Articular chondrocyte of knee joint (primary cell): ENCODE results near the gene THEM4. TPM values are rescaled to one million over a fixed set of nuclear protein-coding genes. Genes with fewer than 3 reads are reported as not detected.

Experiments used
- small RNA-seq: library from RNA; depleted of rRNA; stranded (forward); fragments of <200 nt; gene quantifications from one replicate; pipeline ENCODE3, GENCODE V24; 2012
- total RNA-seq: library from RNA; depleted of rRNA; stranded (reverse); fragments of >200 nt; gene quantifications from 2 replicates; pipeline ENCODE4 v1.2.3, GENCODE V29; 2012

THEM4 gene
- 14.6 and 17.6 TPM in 2 replicates for total RNA-seq

DNA sequence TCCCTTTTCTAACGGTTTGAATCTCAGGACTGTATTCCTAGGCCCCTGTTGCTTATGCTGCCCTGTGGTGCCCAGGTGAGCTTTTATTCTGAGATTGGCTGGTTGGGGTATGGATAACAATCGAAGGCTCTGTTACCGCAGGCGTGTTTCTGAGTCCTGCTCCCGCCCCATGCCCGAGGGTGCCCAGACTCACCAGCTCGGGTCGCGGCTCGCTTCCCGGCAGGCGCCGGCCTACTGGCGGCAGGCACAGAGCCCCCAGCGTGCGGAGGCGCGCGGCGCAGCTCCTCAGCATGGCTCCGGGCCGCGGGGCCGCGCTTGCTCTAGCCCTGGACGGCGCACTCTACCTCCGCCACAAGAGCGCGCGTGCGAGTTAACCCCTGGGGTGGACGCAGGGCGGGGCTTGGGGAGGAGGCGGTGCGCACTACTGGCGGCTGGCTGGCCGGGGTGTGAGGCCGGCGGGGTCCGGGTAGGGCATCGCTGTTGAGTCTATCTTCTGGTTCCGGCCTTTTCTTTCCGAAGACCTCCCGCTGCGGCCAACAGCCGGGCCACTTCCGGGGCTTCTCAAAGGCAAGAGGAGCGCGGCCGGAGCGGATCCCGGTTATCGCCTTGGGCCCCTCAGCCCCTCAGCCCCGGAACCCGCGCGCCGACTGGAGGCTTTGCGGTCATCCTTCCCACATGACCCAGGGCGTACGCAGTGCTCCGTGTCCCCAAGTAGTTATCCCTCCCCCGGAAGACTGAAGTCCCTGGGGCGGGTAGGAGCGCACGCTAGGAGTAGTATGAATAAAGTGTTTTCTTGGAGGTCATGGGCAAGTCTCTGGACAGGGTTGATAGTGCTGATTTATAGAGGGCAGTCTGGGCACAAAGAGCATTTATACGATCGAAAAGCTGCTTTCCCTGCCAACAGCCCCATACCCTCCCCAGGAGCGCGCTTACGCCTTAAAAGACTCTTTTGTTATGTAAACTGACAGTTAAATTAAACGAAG lies at the start of gene THEM4:
Gene THEM4, minus strand, starts transcription at position 345 of the 983 bp plus-strand sequence. Its CDS starts 53 bp downstream, at position 292.

GRCh38 chr1:151853411-151853943 lies 55.8 kb downstream of the THEM4 start, which contains the start of gene THEM5:
TSS of gene THEM5 (minus strand) at chr1:151853712. CDS start at chr1:151853565, 147 bp downstream.

GRCh38 chr1:151839457-151840403 lies 69.6 kb downstream of the THEM4 start, which contains the start of gene C2CD4D:
TSS of gene C2CD4D (minus strand) at chr1:151839820. CDS start at chr1:151838989, 831 bp downstream.

DNA sequence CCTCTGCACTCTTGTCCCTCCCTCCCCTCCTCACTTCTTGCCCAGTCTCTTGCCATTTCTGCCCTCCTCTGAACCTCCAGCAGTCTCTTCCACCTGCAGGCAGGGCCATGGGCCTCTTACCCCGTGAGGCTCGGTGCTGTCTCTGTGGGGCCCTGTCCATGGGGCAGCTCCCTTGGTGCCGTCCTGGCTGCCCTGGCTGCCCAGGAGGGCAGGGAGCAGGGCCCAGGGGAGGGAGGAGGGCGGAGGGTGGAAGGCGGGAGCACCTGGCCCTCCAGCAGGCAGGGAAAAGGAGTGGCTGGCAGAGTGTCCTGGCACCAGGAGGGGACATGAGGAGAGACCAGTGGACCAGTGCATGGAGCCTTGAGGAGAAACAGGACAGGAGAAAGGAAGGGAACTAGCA lies 77.7 kb downstream of the THEM4 start, which contains the start of gene RORC:
Gene RORC, minus strand, starts transcription at position 198 of the 400 bp plus-strand sequence. Its CDS starts 38 bp downstream, at position 160.

Small RNA genes lying within 50 kb of the gene (small RNA-seq; reads per million reads assigned to genes)
- gene RF00019, result not detected

Other genes with a start within 250 kb of the THEM4 start
- gene CELF3, start 192.7 kb downstream of the THEM4 start, total RNA-seq, result not detected in 2 replicates
- gene RIIAD1, start 188.0 kb downstream of the THEM4 start, total RNA-seq, result not detected in 2 replicates
- 64.5 and 68.1 TPM in 2 replicates for gene MRPL9, start 146.0 kb downstream of the THEM4 start, total RNA-seq
- 2.5 and 3.2 TPM in 2 replicates for gene TDRKH, start 119.0 kb downstream of the THEM4 start, total RNA-seq
- gene LINGO4, start 104.1 kb downstream of the THEM4 start, total RNA-seq, result not detected in 2 replicates
- 0.22 and 0.39 TPM in 2 replicates for gene RORC, start 77.7 kb downstream of the THEM4 start, total RNA-seq
- not detected in 2 replicates for gene C2CD4D, start 69.7 kb downstream of the THEM4 start, total RNA-seq
- gene THEM5, start 55.8 kb downstream of the THEM4 start, total RNA-seq, result not detected in 2 replicates
- gene S100A10, start 84.3 kb upstream of the THEM4 start, total RNA-seq, result 553 and 587 TPM in 2 replicates
- gene S100A11, start 127.5 kb upstream of the THEM4 start, total RNA-seq, result 210 and 218 TPM in 2 replicates
- not detected in 2 replicates for gene TCHHL1, start 179.6 kb upstream of the THEM4 start, total RNA-seq
- under 0.01 TPM in 1 of 2 replicates, not detected in the other for gene TCHH, start 205.9 kb upstream of the THEM4 start, total RNA-seq
- gene RPTN, start 249.7 kb upstream of the THEM4 start, total RNA-seq, result 0.13 and 0.54 TPM in 2 replicates